Stimulated activated CD4-positive, alpha-beta T cell treated with anti-CD3 and anti-CD28 coated beads, Interleukin-4, amount 100 ng/mL, for 1 hour (primary cell): Measurements from ENCODE around the gene MTAP.

Experiments used
- DNase-seq: peaks from one replicate; pipeline ENCODE4 v3.0.0-alpha.2; 2020

Gene MTAP

DNA sequence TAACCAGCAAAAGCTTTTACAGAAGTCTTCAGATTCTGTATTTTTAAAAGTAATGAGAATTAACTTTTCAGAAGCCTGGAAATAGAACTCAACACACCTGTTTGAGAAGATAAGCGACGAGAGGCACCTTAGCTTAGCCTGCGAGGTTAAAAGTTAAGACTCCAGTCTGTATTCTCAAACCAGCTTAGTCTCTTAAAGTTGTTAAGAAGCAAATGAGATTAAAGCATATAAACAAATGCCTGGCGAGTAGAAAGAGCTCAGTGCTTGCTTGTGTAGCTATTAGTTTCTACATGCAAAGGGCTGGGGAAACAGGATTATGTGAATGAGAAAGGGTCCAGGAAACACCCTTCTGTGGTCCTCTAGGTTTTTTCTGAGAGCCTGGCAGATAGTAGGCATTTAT, 51.7 kb downstream of the MTAP start:
- DNase-seq, result no peak

DNA sequence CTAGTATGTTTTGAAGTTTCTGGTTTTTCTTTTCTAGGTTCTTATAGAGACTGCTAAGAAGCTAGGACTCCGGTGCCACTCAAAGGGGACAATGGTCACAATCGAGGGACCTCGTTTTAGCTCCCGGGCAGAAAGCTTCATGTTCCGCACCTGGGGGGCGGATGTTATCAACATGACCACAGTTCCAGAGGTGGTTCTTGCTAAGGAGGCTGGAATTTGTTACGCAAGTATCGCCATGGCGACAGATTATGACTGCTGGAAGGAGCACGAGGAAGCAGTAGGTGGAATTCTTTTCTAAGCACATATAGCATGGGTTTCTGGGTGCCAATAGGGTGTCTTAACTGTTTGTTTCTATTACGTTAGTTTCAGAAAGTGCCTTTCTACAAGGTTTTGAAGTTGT, 52.2 kb downstream of the MTAP start:
- no peak for DNase-seq

DNA sequence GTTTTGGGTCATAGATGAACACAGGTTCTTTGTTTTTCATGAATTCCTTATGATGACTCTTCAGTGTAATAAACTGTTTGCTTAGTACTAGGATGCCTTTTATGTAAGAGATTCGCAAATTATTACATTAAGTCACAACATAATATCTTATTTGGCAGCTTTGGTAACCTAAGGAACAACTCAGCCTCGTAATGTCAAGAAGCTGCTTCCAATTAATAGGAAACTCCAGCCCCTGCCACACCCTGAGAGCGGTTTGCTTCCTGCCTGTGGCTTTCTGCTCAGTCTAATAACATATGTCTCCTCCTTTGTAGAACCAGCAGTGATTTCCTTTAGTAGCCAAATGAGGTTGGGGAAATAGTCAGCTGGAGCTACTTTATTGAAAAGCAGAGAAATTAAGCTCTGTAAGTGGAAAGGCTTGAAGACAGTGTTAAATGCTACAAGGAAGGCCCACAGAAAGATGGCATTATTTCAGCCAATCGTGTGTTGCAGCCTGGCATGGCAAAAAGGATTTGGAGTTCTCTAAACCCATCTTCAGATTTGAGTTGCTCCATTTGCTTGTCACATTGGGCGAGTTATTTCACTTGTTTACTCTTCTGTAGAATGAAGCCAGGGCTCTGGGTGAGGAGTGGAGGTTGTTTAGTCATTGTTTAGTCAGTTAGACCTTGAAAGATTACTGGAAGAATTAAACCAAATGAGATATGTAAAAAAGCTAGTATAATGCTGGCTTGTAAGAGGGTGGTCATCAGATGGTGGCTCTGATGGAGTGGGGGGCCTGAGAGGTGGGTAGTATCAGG, 54.1 kb downstream of the MTAP start:
- no peak for DNase-seq

DNA sequence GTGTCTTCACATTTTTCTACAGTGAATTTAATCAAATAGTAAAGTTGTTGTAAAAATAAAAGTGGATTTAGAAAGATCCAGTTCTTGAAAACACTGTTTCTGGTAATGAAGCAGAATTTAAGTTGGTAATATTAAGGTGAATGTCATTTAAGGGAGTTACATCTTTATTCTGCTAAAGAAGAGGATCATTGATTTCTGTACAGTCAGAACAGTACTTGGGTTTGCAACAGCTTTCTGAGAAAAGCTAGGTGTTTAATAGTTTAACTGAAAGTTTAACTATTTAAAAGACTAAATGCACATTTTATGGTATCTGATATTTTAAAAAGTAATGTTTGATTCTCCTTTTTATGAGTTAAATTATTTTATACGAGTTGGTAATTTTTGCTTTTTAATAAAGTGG, 60.4 kb downstream of the MTAP start:
- no peak for DNase-seq

DNA sequence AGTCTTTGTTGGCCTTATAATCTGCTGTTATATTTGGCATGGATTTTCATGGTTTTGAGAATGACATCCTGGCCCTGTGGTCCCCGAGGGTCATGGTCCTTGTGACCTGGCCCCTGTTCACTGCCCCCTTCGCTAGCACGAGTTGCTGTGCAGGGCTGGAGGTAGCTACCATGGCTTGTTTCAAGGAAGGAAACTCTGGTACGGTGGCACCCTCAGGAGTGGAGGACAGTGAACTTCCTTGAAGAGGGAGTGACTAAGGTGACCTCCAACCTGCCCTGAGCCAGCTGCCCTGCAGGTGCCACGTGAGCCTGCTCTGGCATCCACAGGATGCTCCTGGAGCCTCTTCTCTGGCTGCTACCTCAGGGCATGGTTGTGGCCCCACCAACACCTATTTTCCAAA, 62.1 kb downstream of the MTAP start:
- no peak for DNase-seq

DNA sequence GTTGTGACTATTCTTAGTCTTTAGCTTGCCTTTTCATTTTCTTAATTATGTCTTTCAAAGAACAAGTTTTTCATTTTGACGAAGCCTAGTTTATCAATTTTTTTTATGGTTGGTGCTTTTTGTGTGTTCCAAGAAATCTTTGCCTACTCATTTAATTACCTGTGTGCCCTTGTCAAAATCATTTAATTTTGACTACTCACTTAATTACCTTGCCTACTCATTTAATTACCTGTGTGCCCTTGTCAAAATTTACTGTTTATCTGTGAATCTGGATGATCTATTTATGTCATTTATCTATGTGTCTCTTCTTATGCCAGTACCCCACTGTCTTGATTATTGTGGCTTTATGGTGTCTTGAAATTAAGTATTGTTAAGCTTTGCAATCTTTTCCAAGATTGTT, 63.9 kb downstream of the MTAP start:
- no peak for DNase-seq

DNA sequence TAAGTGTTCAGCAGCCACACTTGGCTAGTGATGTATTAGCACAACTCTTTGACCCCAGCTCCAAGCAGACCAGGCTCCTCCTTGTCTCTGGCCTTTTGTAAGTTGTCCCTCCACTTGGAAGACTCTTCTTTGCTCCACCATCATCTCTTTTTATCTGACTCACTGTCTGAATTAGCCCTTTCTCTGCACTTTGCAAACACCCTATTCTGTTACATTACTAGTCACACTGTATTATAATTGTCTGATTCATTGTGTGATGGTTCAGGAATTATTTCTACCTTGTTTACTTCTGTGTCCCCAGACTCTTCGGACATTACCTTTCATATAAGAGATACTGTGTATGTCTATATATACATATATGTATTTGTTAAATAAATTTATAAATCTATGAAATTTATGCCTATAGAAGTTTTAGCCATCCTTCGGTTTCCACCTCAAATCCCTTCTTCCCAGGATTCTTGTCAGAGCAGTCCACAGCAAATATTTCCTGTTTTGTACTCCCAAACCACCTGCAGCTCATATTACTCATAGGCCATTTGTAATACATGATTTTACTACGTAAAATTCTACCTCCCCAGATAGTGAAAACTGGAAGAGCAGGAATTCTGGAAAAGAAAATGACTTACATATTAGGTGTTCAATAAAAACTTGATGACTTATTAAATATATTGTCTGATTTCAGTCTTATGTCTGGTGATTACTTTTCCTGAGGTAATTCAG, 69.0 kb downstream of the MTAP start:
- DNase-seq, result no peak

DNA sequence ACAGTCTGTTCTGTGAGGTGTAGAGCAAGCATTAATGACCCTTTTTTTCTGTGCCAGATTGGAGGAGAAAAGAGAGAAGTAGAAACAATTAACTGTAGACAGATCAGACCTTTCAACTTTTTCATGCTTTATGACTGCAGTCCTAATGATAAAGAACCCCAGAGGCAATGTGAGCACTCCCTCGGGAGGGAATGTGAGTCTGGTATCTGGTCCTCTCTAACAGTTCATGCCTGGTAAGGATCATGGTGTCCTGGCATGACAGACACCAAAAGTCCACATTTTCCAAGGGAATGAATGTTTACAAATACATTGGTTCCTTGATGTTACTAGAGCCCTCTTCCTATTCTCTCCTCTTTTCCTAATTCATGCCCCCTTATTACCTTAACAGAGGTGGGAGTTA, 70.3 kb downstream of the MTAP start:
- no peak for DNase-seq

DNA sequence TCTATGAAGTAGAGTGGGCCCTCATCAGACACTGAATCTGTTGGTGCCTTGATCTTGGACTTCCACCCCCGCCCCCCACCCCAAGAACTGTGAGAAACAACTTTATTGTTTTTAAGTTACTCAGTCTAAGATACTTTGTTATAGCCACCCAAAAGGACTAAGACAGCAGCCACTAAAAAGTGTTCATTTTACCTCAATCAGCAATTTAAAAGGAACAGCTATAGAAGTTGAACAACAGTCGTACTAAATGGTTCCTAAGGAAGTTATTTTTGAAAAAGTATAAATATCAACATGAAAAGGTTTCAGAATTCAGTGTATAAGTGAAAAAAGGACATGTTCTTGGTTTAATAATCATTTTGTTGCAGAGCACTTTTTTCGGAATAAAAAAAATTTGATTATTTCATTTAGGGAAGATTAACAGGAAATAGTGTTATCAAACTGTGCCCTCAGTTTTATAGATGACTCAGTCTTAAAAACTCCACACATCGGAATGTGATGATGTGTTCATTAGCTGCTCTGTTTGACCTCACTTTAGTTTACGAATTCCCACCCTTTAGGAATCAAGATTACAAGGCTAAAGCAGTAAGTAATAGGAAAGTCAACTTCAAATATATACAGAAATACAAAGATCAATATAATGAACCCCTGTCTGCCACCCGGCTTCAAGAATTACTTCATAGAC, 71.2 kb downstream of the MTAP start:
- DNase-seq, result no peak

DNA sequence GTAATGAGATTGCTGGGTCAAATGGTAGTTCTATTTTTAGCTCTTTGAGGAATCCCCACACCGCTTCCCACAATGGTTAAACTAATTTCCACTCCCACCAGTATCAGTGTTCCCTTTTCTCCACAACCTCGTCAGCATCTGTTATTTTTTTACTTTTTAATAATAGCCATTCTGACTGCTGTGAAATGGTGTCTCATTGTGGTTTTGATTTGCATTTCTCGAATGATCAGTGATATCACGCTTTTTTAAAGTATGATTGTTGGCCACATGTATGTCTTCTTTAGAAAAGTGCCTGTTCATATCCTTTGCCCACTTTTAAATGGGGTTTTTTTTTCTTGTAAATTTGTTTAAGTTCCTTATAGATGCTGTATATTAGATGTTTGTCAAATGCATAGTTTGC, 73.5 kb downstream of the MTAP start:
- no peak for DNase-seq

DNA sequence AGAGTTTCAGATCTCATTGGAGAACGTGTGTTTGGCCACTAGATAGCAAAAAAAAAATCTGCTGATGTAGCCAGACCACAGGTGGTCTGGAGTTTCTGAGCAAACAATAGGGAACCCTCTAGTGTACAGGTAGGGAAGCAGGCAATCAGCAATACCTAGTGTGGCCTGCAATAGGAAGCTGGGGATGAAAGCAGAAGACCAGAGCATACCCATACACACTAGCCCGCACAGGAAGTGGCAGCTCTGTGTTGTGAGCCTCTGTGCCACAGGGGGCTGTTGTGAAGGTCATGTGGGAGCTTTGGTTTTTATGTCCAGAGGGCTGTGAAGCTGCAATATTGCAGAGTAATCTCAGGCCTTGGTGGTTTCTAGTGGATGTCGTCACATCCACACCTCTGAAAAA, 81.2 kb downstream of the MTAP start:
- DNase-seq, result no peak

DNA sequence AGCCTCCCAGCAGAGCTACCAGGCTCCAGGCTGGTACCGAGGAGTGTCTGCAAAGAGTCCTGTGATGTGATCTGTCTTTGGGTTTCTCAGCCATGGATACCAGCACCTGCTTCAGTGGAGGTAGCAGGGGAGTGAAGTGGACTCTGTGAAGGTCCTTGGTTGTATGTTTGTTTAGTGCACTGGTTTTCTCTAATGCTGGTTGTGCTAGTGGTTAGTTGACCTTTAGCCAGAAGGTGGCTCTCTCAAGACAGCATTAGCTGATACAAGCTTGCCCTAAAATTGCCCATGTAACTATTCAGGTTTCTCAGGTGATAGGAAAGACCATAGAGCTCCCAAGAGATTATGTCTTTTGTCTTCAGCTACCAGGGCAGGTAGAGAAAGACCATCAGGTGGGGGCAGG, 87.2 kb downstream of the MTAP start:
- DNase-seq, result no peak

DNA sequence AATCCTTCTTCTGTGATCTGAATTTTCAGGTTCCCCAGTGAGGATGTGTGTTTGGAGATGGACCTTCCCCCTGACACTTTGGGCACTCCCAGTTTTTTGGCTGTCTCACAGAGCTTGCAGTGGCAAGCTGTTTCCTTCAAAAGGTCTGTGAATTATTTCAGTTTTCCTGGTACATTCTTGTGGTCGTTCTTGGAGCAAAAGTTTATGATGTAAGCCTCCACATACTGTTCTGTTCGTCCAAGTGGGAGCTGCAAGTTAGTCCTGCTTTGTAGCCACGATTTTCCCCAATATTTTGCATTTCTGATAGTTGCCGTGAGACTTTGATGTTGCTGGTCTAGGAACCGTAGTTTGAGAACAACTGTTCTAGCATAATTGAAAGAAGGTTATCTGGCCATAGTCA, 88.3 kb downstream of the MTAP start:
- DNase-seq, result no peak

DNA sequence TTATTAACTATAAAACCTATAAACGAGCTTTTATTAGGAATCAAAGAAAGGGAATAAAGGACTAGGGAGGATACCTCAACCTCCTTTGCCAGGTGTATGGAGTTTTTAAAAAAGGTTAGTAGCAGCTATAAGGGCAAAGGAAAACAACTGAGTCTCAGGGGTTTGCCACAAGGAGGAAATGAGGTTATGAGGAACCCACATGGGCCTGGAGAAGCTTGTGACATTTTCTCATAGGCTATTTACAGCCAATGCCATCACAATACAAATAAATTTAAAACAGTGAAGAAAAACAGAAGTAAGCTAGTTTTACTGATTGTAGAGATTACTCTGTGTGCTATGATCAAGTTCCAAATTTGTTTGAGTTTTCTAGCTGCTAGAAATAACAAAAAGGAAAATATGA, 99.1 kb downstream of the MTAP start:
- no peak for DNase-seq

DNA sequence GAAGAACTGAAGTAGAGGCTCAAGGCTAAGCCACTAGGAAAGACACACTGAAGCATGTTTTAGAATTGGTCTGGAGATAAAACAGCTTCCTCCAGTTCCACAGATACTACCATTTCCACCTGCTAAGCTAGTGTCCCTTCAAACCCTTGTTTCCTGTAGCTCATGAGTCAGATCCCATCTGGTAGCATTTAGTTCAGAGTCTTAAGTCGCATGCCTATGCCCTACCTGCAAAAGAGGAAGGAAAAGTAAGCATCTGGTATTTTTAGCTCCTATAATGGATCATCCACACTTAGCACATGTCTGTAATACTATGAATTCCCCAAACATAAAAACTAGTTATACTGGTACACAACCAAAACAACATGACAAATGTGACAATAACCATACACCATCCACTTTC, 99.7 kb downstream of the MTAP start:
- no peak for DNase-seq

DNA sequence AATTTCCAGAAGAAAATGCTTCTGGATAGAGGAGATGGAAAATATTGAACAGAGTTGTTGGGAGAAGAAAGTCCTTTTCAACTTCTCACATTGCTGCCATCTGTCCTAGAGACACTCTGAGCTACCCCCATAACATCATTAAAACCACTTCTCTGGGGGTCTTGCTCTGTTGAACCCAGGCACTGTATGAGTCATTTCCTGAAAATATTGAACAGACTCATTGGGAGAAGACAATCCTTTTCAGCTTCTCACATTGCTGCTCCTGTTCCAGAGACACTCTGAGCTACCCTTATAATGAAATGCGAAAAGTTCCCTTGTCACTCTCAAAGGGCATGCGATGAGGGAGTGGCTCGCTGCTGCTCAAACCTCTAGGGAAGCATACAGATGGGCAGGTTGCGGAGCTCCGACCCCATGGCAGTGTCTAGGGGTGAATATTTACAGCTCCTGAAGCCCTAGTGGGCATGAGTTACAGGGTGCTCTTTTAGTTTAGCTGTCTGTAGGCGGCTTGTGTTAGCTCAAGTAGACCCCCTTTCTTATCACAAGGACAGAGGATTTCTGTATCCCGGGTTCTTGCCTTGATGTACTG, 101.0 kb downstream of the MTAP start:
- DNase-seq, result no peak

DNA sequence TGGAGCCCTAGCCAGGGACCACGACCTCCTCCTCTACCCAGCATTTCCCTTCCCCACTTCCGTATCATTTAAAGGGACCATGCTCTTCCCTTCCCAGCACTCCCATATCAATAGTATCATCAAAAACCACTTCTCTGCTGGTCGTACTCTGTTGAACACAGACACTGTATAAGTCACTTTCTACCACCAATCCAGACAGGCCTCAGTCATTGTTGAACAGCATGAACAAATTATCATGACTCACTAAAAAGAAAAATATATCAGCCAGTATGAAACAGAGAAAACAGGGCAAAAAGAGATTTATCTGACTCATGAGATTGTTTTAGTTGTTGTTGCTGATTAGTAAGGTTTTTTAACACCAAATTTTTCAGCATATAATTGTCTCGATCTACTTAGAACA, 101.9 kb downstream of the MTAP start:
- DNase-seq, result no peak

DNA sequence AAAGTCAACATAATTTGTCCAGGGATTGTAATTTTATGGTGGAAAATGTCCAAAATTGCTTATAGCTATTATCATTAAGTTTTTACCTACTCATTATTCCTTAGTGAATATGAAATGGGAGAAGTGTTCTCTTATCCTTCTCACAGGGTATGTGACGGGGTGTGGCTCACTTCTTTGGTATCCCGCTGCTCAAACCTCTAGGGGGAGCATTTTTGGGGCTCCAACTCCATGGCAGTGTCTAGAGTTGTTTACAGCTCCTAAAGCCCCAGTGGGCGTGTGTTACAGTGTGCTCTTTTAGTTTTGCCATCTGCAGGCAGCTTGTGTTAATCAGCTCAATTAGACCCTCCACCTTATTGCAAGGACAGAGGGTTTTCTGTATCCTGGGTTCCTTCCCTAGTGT, 102.3 kb downstream of the MTAP start:
- DNase-seq, result no peak

DNA sequence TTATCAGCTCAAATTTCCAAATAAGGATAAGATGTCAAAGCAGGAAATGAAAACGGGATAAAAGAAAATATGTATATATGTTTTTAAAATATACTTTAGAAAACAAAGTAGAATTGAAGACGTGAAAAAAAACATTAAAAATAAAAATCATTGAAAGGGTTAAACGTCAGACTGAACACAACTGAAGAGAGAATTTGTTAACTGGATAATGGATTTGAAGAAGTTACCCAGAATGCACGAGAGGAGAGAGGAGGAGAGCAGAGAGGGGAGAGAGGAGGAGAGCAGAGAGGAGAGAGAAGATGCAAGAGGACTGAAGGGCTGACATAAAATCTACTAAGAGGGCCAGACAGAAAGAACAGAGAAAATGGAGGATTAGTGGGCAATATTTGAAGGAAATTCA, 103.8 kb downstream of the MTAP start:
- no peak for DNase-seq

DNA sequence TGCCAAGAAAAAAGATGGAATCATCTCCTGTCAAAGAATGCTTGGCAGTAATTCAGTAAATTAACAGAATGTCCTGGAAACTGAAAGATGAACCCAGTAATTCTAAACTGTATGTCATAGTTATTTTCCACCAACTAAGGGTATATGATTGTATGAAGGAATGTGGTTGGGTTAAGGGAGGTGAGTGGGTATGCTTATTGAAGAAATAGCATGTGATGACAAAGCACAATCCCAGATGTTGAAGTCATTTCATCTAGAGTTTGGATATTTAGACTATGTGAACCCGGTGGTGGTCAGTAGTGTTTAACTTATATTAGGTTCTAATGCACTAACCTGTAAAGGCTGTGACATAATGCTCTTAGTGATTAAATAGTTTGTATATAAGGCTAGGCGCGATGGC, 104.4 kb downstream of the MTAP start:
- no peak for DNase-seq

DNA sequence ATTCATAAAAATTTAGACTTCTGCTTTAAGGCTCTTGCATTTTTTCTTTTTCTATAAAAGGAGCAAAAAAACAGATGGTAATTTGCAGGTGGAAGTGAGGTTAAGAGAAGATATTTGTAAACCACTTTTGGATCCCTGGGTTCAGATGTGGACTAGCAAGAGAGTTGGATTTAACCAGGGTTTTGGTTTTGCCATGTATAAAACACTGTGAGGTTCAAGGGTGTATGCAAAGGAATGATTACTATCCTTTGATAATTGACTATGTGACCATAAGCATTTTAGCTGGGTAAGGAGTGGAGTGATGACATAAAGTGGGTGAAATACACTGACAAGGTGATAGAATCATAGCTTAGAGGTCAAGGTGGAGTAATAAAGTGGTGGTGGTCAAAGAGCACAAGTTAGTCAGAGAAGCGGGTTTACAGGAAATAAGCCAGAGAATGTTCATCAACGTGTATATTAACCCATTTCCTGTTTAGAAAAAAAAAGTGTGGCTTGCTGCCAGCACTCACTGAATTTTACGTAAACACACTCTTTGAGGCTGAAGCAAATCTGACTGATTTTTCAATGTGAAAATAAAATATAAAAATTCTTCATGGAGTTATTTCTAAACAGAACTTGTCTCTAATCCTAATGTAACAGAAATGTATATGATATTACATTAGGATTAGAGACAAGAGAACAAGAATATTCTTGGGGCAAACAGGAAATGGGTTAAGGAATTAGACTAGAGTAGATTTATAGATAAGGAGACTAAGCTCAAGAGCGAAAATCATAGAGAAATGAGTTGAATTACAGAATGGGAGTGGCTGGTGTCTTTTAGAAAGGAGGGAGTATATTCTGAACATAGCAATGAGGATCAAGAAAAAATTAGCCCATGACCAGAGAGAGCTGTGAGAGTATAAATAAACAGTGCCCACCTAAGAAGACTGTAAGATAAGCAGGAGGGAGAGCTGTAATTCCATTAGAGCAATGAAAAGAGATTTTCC, 117.2 kb downstream of the MTAP start:
- DNase-seq, result no peak

DNA sequence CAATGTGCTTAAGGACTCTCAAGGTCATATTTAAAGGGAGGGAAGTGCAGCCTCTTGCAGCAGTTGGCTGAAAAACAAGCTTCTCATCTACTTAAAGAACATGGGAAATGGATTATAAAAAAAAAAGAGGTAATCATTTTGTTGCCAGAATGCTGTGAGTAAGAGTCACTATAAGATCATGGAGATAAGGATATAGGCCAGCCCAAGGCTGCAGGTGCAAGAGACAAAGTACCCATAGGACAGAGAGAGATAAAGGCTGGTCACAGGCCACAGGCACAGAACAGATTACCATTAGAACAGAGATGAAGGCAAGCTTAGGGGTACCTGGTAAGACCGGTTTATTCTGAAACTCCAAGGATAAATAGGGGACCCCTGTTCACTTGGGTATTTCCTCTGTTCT, 121.3 kb downstream of the MTAP start:
- DNase-seq, result no peak

DNA sequence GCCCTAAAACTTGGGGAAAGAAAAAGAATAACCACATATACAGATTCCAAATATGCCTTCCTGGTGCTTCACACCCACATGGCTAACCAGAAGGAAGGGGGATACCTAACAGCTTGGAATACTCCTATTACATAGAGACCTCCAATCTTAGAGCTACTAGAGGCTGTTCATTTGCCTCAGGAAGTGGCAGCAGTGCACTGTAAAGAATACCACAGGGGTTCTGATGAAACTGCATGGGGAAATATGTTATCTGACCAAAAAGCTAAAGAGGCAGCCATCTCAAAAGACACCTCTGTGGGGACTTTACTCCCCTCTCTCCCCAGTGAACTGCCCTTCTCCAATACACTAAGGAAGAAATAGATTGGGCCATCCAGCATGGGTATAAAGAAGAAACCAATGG, 125.3 kb downstream of the MTAP start:
- no peak for DNase-seq
